Mesothelial cell of epicardium (in vitro differentiated cells): ENCODE measurements around the gene KLHL17. TPM values are rescaled to one million over a fixed set of nuclear protein-coding genes. Genes with fewer than 3 reads are reported as not detected.

Experiments used
- DNase-seq, 2 experiments: peaks; one replicate each; pipeline ENCODE4 v3.0.0; 2021; ENCODE audit warnings: low spot score in 2 of 2; ENCODE audit not compliant: unreplicated experiment in 2 of 2
- H3K27ac Mint-ChIP-seq: 2 replicates; pipeline ENCODE4 v1.8.0; 2021; ENCODE audit warnings: mixed read lengths
- H3K27me3 Mint-ChIP-seq: 2 replicates; pipeline ENCODE4 v1.8.0; 2021; ENCODE audit warnings: low read depth, mixed read lengths
- H3K36me3 Mint-ChIP-seq: 2 replicates; pipeline ENCODE4 v1.8.0; 2021; ENCODE audit warnings: mixed read lengths
- H3K4me1 Mint-ChIP-seq: 2 replicates; pipeline ENCODE4 v1.8.0; 2021; ENCODE audit warnings: mixed read lengths
- H3K4me3 Mint-ChIP-seq: 2 replicates; pipeline ENCODE4 v1.8.0; 2021; ENCODE audit warnings: mild to moderate bottlenecking, moderate library complexity, mixed read lengths
- H3K9me3 Mint-ChIP-seq: 2 replicates; pipeline ENCODE4 v1.8.0; 2021; ENCODE audit warnings: mixed read lengths
- total RNA-seq: library from RNA; stranded (reverse); gene quantifications from 3 replicates; pipeline ENCODE4 v1.2.1, GENCODE V29; 2021
- TF ChIP-seq, protein P1 (sequence below): fragments of 200-600 bp; sonication (generic); IDR thresholded peaks from one replicate; pipeline ENCODE4 v1.5.0; 2021; ENCODE audit warnings: antibody characterized with exemption; ENCODE audit not compliant: unreplicated experiment

The KLHL17 gene
- total RNA-seq, 1 donor from 2014 or later, result 47.0 TPM

DNA sequence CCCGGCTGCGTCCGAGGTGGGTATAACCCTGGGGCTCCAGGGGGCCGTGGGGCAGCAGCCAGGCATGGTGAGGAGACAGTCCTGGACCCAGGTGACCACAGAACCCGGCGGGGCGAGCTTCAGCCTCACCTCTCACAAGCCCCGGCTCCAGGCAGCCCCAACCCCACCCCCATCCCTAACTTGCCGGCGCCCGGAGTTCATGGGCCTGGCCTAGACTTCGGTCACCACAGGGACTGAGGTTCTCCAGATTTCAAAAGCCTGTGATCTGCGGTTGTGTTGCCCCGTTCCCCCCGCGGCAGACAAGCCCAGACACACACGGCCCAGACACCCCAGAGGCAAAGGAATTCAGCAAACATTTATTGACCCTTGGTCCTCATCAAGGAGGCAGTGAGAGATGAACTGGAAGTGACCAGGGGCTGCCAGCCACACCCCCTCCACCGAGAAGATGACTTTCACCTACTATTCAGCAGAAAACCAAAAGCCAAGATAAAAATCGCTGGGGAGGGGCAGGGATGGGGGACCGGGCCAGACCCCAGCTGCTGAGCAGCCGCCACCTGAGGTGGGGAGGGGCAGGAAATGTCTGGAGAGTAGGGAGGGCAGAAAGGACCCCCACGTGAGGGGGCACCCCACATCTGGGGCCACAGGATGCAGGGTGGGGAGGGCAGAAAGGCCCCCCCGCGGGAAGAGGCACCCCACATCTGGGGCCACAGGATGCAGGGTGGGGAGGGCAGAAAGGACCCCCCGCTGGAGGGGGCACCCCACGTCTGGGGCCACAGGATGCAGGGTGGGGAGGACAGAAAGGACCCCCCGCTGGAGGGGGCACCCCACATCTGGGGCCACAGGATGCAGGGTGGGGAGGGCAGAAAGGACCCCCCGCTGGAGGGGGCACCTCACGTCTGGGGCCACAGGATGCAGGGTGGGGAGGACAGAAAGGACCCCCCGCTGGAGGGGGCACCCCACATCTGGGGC is 35.6 kb downstream of the KLHL17 start:
- H3K4me1 Mint-ChIP-seq, result peaks cover 16% of the 10 kb centered on the region
- H3K36me3 Mint-ChIP-seq, result peaks cover 4% of the 10 kb centered on the region
- DNase-seq, result no peak
- H3K27me3 Mint-ChIP-seq, result peaks cover 15% of the 10 kb centered on the region
- H3K9me3 Mint-ChIP-seq, result peaks cover 11% of the 10 kb centered on the region
- H3K27ac Mint-ChIP-seq, result peak overlapping the region; percentile 70
- peak overlapping the region; percentile 48 for H3K4me3 Mint-ChIP-seq
- TF ChIP-seq, protein P1, sequence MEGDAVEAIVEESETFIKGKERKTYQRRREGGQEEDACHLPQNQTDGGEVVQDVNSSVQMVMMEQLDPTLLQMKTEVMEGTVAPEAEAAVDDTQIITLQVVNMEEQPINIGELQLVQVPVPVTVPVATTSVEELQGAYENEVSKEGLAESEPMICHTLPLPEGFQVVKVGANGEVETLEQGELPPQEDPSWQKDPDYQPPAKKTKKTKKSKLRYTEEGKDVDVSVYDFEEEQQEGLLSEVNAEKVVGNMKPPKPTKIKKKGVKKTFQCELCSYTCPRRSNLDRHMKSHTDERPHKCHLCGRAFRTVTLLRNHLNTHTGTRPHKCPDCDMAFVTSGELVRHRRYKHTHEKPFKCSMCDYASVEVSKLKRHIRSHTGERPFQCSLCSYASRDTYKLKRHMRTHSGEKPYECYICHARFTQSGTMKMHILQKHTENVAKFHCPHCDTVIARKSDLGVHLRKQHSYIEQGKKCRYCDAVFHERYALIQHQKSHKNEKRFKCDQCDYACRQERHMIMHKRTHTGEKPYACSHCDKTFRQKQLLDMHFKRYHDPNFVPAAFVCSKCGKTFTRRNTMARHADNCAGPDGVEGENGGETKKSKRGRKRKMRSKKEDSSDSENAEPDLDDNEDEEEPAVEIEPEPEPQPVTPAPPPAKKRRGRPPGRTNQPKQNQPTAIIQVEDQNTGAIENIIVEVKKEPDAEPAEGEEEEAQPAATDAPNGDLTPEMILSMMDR, result no peak

DNA sequence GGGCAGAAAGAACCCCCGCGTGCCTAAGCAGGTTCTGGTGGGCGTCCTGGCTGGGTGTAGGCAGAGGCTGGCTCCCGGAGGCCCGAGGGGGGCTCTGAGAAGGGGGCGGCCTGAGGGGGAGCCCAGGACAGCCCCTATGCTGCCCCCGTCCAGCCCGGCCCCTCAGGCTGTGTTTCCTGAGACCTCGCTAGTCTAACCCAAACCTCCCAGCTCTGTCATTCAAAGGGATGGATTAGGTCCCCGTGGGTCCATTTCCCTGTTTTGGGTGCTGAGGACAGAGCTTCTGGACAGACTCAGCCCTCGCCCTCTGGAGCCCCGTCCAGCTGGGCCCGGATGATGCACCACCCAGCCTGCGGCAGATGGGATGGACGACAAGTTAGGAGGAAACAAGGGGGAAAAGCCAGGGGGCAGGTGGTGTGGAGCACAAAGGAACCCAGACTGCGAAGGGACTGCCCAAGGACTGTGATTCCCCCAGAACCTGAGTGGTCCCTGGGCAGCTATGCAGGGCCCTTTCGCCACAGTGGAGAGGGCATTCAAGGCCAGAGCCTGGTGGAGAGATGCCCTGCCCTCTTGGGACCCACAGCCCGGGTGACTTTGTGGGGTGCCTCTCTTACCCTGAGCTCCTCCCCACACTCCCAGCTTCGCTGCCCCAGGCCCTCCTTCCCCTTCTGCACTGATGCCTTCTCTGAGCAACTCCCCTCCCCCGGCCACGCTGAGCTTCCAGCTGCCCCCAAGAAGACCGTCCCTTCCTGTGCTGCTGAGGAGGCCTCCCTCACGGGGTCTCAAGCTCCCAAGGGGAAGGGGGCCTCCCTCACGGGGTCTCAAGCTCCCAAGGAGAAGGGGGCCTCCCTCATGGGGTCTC is 36.7 kb downstream of the KLHL17 start:
- peak overlapping the region; percentile 54 for H3K4me3 Mint-ChIP-seq
- no peak overlapping the region for H3K27ac Mint-ChIP-seq
- H3K9me3 Mint-ChIP-seq, result peaks cover 6% of the 10 kb centered on the region
- H3K4me1 Mint-ChIP-seq, result peaks cover 17% of the 10 kb centered on the region
- no peak for DNase-seq
- peaks cover 12% of the 10 kb centered on the region for H3K27me3 Mint-ChIP-seq
- peaks cover 4% of the 10 kb centered on the region for H3K36me3 Mint-ChIP-seq
- TF ChIP-seq, protein P1, result no peak

GRCh38 chr1:997713-997992 is 37.3 kb downstream of the KLHL17 start:
- peaks cover 1% of the 10 kb centered on the region for H3K36me3 Mint-ChIP-seq
- H3K4me1 Mint-ChIP-seq, result peaks cover 17% of the 10 kb centered on the region
- no peak overlapping the region for H3K27ac Mint-ChIP-seq
- no peak for DNase-seq
- peak overlapping the region; percentile 54 for H3K4me3 Mint-ChIP-seq
- peaks cover 11% of the 10 kb centered on the region for H3K27me3 Mint-ChIP-seq
- TF ChIP-seq, protein P1, result no peak
- H3K9me3 Mint-ChIP-seq, result peaks cover 3% of the 10 kb centered on the region

GRCh38 chr1:997993-998744 is 37.8 kb downstream of the KLHL17 start:
- H3K4me3 Mint-ChIP-seq, result peak overlapping the region; percentile 72
- peak in 1 of 2 experiments; percentile 51 for DNase-seq
- H3K36me3 Mint-ChIP-seq, result no peaks in the 10 kb centered on the region
- H3K9me3 Mint-ChIP-seq, result no peaks in the 10 kb centered on the region
- H3K27me3 Mint-ChIP-seq, result peaks cover 10% of the 10 kb centered on the region
- peak overlapping the region; percentile 64 for H3K27ac Mint-ChIP-seq
- TF ChIP-seq, protein P1, result no peak
- H3K4me1 Mint-ChIP-seq, result peaks cover 17% of the 10 kb centered on the region

GRCh38 chr1:998745-998994 is 38.3 kb downstream of the KLHL17 start:
- Mint-ChIP-seq H3K4me1 (peaks cover 17% of the 10 kb centered on the region), H3K9me3 (no peaks in the 10 kb centered on the region), H3K27me3 (peaks cover 10% of the 10 kb centered on the region), H3K36me3 (no peaks in the 10 kb centered on the region), H3K27ac (no peak overlapping the region), H3K4me3 (peak overlapping the region; percentile 72)
- DNase-seq, result no peak
- TF ChIP-seq, protein P1, result no peak
